Fibroblast of villous mesenchyme (primary cell): ENCODE data around the gene UNC93B1. TPM values are rescaled to one million over a fixed set of nuclear protein-coding genes. Genes with fewer than 3 reads are reported as not detected.

ENCODE experiments used
- DNase-seq: peaks from one replicate; pipeline ENCODE4 v3.0.0-alpha.2; 2010; ENCODE audit warnings: low read depth
- H3K4me3 ChIP-seq: 2 replicates; pipeline ENCODE4 v1.5.1; 2011; ENCODE audit warnings: low read depth, mild to moderate bottlenecking, low read length
- CTCF ChIP-seq: IDR thresholded peaks from 2 replicates; pipeline ENCODE4 v1.5.1; 2012; ENCODE audit warnings: low read depth, mild to moderate bottlenecking, low read length; ENCODE audit not compliant: insufficient read depth
- total RNA-seq: library from RNA; depleted of rRNA; stranded (reverse); fragments of >200 nt; gene quantifications from 2 replicates; pipeline ENCODE4 v1.2.3, GENCODE V29; 2012

The UNC93B1 gene
- total RNA-seq, 1 donor = 14.7 TPM

GRCh38 chr11:68007498-68008380 lies 3.8 kb upstream of the UNC93B1 start:
- DNase-seq = no peak
- no peak for TF ChIP-seq CTCF
- no peak overlapping the region for H3K4me3 ChIP-seq

- TF ChIP-seq CTCF = no peak
- no peak for DNase-seq
- H3K4me3 ChIP-seq = no peak overlapping the region
Measured at GRCh38 chr11:68006606-68007166, 2.8 kb upstream of the UNC93B1 start.

- no peak for DNase-seq
- TF ChIP-seq CTCF = no peak
- H3K4me3 ChIP-seq = peak overlapping the region; percentile 66
Measured at GRCh38 chr11:68004551-68005335, 846 bp upstream of the UNC93B1 start.

- peak overlapping the region; percentile 66 for H3K4me3 ChIP-seq
- DNase-seq = no peak
- no peak for TF ChIP-seq CTCF
Measured at GRCh38 chr11:68002938-68003845, 705 bp downstream of the UNC93B1 start.

GRCh38 chr11:68002575-68002937 lies 1.3 kb downstream of the UNC93B1 start:
- no peak for TF ChIP-seq CTCF
- H3K4me3 ChIP-seq = no peak overlapping the region
- DNase-seq = no peak

GRCh38 chr11:67999704-68000103 lies 4.2 kb downstream of the UNC93B1 start:
- TF ChIP-seq CTCF = no peak
- no peak for DNase-seq
- H3K4me3 ChIP-seq = no peak overlapping the region
